ENCODE results near the gene CT47A1.
"Not testable (repeated sequence)": the region's sequence is repeated elsewhere in the genome, so short reads cannot be mapped to it uniquely, and the experiment has no call there.

Gene CT47A1

DNA sequence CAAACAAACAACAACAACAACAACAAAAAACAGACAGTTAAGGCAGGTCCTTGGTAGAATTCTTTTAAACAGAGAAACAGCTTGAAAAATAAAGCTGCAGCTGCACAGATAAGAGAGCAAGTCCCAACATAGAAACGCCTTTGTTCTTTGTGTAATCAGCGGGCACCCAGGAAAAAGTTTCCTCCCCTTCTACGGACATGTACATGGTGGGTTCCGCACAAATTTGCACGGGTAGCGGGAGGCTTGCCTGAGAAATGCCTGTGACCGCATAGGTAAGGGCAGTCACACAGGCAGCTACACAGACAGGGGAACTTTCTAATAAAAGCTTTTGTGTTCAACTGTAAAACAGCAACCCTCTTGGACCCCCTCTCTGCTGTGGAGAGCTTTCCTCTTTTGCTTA is 25.7 kb upstream of the CT47A1 start:
- Histone ChIP-seq H3K4me3 (ENCODE audit: low read depth, low read length) (no peak overlapping the region), H3K36me3 (replicated peaks) (no peaks in the 10 kb centered on the region), H3K27me3 (replicated peaks) (no peaks in the 10 kb centered on the region), H3K27ac (no peak overlapping the region)
- no peak for DNase-seq
- TF ChIP-seq, protein P1, sequence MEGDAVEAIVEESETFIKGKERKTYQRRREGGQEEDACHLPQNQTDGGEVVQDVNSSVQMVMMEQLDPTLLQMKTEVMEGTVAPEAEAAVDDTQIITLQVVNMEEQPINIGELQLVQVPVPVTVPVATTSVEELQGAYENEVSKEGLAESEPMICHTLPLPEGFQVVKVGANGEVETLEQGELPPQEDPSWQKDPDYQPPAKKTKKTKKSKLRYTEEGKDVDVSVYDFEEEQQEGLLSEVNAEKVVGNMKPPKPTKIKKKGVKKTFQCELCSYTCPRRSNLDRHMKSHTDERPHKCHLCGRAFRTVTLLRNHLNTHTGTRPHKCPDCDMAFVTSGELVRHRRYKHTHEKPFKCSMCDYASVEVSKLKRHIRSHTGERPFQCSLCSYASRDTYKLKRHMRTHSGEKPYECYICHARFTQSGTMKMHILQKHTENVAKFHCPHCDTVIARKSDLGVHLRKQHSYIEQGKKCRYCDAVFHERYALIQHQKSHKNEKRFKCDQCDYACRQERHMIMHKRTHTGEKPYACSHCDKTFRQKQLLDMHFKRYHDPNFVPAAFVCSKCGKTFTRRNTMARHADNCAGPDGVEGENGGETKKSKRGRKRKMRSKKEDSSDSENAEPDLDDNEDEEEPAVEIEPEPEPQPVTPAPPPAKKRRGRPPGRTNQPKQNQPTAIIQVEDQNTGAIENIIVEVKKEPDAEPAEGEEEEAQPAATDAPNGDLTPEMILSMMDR (IDR thresholded peaks at IDR 0.05; ENCODE audit: low read depth, low read length, missing control alignments), result no peak
- in situ Hi-C loops (cut with HindIII; ENCODE audit: low pct_ligation_motif_present, low sequenced_read_pairs), result no loop called here

DNA sequence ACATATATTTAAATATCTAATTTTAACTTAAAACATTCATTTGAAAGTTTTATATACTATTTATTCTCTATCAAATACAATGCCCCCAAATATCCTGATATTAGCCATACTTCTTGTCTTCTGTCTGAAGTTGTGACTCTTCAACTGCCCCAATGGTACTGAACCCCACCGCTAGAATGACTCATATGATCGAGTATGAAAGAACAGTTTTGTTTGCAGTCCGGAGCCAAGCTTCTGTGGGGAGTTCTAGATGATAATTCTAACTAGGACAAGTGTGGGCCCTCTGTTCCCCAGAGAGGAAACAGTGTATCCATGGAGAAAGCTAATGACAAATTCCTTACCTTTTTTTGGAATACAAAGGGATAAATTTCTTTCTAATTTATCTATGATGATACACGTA is 24.7 kb upstream of the CT47A1 start:
- Histone ChIP-seq H3K27me3 (replicated peaks) (no peaks in the 10 kb centered on the region), H3K27ac (no peak overlapping the region), H3K36me3 (replicated peaks) (no peaks in the 10 kb centered on the region), H3K4me3 (ENCODE audit: low read depth, low read length) (no peak overlapping the region)
- DNase-seq, result no peak
- TF ChIP-seq, protein P1 (IDR thresholded peaks at IDR 0.05; ENCODE audit: low read depth, low read length, missing control alignments), result no peak
- in situ Hi-C loops (cut with HindIII; ENCODE audit: low pct_ligation_motif_present, low sequenced_read_pairs), result no loop called here

DNA sequence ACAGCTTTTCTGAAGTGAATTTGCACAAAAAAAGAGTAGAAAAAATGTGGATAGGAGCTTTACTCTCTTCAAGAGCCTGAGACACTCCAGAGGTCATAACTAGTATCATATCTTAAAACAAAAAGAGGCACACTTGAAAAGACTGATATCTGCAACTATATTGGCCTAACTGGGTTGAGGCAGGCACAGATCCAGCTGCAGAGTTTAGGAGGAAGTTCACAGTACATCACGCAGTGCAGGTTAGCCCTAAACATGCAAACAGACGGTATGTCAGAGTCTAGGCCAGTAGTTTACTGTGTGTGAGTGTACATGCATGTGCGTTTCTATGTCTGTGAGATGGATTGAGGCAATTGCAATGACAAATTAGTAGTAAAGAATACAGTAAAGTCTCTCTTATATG is 24.2 kb upstream of the CT47A1 start:
- DNase-seq, result no peak
- H3K27me3 ChIP-seq (replicated peaks), result no peaks in the 10 kb centered on the region
- TF ChIP-seq, protein P1 (IDR thresholded peaks at IDR 0.05; ENCODE audit: low read depth, low read length, missing control alignments), result no peak
- H3K4me3 ChIP-seq (ENCODE audit: low read depth, low read length), result no peak overlapping the region
- H3K36me3 ChIP-seq (replicated peaks), result no peaks in the 10 kb centered on the region
- H3K27ac ChIP-seq, result no peak overlapping the region
- in situ Hi-C loops (cut with HindIII; ENCODE audit: low pct_ligation_motif_present, low sequenced_read_pairs), result no loop called here

DNA sequence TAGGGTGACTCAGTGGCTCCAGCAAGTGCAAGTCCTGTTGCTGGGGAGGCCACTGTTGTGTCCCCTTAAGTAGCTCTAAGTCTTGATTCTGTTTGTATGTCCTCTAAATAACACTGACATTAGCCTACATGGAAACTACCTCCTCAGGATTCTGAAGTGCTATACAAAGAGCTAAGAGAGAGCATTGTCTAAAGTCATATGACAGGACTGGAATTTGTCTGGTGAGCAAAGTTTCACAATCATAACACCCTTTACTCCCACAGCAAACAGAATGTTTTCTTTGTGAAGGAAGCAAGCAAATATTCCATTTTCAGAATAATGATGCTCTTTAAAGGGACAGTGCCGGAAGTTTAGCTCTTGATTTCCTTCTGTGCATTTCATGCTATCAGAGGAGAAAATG is 23.4 kb upstream of the CT47A1 start:
- Histone ChIP-seq H3K36me3 (replicated peaks) (no peaks in the 10 kb centered on the region), H3K27ac (no peak overlapping the region), H3K4me3 (ENCODE audit: low read depth, low read length) (no peak overlapping the region), H3K27me3 (replicated peaks) (no peaks in the 10 kb centered on the region)
- no peak for DNase-seq
- in situ Hi-C loops (cut with HindIII; ENCODE audit: low pct_ligation_motif_present, low sequenced_read_pairs), result no loop called here
- TF ChIP-seq, protein P1 (IDR thresholded peaks at IDR 0.05; ENCODE audit: low read depth, low read length, missing control alignments), result no peak

DNA sequence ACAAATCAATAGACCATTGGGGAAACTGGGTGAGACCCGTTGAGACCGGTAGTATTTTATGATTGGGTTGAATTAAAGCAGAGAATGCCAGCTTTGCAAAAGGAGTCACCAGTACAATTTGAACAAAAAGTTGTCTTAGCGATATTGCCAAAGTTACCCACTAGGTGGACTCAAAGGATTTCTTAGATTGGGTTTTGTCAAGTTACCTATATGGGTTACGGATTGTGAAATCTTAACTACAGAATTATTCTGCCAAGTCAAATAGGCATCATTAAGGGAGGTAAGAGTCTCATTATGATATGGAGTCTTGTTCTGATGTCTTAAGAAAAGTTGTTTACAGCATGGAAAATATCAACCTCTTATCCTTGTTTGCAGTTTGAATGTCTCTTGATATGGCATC is 15.0 kb upstream of the CT47A1 start:
- no peaks in the 10 kb centered on the region for H3K27me3 ChIP-seq (replicated peaks)
- no peak overlapping the region for H3K4me3 ChIP-seq (ENCODE audit: low read depth, low read length)
- H3K27ac ChIP-seq, result no peak overlapping the region
- TF ChIP-seq, protein P1 (IDR thresholded peaks at IDR 0.05; ENCODE audit: low read depth, low read length, missing control alignments), result no peak
- DNase-seq, result no peak
- in situ Hi-C loops (cut with HindIII; ENCODE audit: low pct_ligation_motif_present, low sequenced_read_pairs), result no loop called here
- H3K36me3 ChIP-seq (replicated peaks), result no peaks in the 10 kb centered on the region

DNA sequence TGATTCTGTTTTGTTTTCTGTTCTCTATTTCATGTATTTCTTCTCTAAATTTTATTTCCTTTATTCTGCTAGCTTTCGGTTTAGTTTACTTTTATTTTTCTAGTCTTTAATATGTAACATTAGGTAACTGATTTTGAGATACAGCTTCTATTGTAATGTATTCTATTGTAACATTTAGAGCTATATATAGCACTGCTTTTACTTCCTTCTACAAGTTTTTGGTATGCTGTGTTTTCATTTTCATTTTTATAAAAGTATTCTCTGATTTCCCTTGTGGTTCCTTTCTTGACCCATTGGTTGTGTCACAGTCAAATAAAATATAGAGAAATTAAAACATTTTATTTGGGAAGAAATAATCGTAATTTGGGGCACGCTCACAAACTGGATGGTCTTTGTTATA is 13.9 kb upstream of the CT47A1 start:
- in situ Hi-C loops (cut with HindIII; ENCODE audit: low pct_ligation_motif_present, low sequenced_read_pairs), result no loop called here
- H3K36me3 ChIP-seq (replicated peaks), result no peaks in the 10 kb centered on the region
- no peak overlapping the region for H3K4me3 ChIP-seq (ENCODE audit: low read depth, low read length)
- DNase-seq, result no peak
- H3K27ac ChIP-seq, result no peak overlapping the region
- TF ChIP-seq, protein P1 (IDR thresholded peaks at IDR 0.05; ENCODE audit: low read depth, low read length, missing control alignments), result no peak
- no peaks in the 10 kb centered on the region for H3K27me3 ChIP-seq (replicated peaks)

DNA sequence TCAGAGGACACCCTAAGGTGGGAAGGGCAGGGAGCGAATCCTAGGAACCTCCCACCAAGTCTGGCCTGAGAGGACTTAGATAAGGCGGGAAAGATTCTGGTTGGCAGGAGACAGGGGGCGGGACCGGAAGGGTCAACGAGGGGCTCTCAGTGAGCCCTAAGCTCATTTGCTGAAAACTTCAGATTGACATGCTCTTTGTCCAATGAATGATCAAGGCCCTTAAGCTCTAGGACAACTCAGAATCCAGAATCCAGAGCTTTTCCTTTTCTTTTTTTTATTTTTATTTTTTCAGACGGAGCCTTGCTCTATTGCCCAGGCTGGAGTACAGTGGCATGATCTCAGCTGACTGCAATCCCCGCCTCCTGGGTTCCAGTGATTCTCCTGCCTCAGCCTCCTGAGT is 29.1 kb downstream of the CT47A1 start, which contains the start of gene CT47A7:
TSS of gene CT47A7 (minus strand) at position 101 of the 400 bp plus-strand sequence. CDS start 255 bp downstream, outside the sequence.
- in situ Hi-C loops (cut with HindIII; ENCODE audit: low pct_ligation_motif_present, low sequenced_read_pairs); H3K4me3 ChIP-seq (ENCODE audit: low read depth, low read length); DNase-seq; H3K27ac ChIP-seq; H3K36me3 ChIP-seq (replicated peaks); H3K27me3 ChIP-seq (replicated peaks): not testable (repeated sequence)
